HG02642 (cell line): ENCODE data around the gene GNAI2.
"Not testable (repeated sequence)": the region's sequence is repeated elsewhere in the genome, so short reads cannot be mapped to it uniquely, and the experiment has no call there.

ENCODE experiments used
- ATAC-seq: cut with Tn5 transposase; IDR thresholded peaks from one replicate; pipeline ENCODE4 v1.9.1; 2021; ENCODE audit warnings: mild to moderate bottlenecking; ENCODE audit not compliant: unreplicated experiment, poor library complexity

GNAI2 gene

GRCh38 chr3:50260942-50261441 lies 25.0 kb downstream of the GNAI2 start:
- ATAC-seq = no peak

GRCh38 chr3:50261505-50261904 lies 25.5 kb downstream of the GNAI2 start:
- no peak for ATAC-seq

- not testable (repeated sequence) for ATAC-seq
These were observed 26.2 kb downstream of the GNAI2 start for GRCh38 chr3:50262200-50262599.

- no peak for ATAC-seq
These were observed 26.8 kb downstream of the GNAI2 start for GRCh38 chr3:50262778-50263177.

GRCh38 chr3:50263478-50264382 lies 27.7 kb downstream of the GNAI2 start:
- no peak for ATAC-seq

GRCh38 chr3:50264383-50264963 lies 28.5 kb downstream of the GNAI2 start:
- no peak for ATAC-seq

GRCh38 chr3:50264964-50265485 lies 29.0 kb downstream of the GNAI2 start:
- no peak for ATAC-seq

GRCh38 chr3:50265571-50265970 lies 29.6 kb downstream of the GNAI2 start:
- ATAC-seq = no peak

- no peak for ATAC-seq
These were observed 30.0 kb downstream of the GNAI2 start for GRCh38 chr3:50266017-50266416.

- ATAC-seq = no peak
These were observed 30.8 kb downstream of the GNAI2 start for GRCh38 chr3:50266836-50267235.

GRCh38 chr3:50267280-50267913 lies 31.4 kb downstream of the GNAI2 start:
- ATAC-seq = no peak

GRCh38 chr3:50268276-50268675 lies 32.3 kb downstream of the GNAI2 start:
- ATAC-seq = no peak

- ATAC-seq = no peak
These were observed 32.9 kb downstream of the GNAI2 start, which contains the start of gene SEMA3B for GRCh38 chr3:50268703-50269451. Gene SEMA3B, plus strand, starts transcription at chr3:50269147. Its CDS starts 94 bp downstream, at chr3:50269241.

- ATAC-seq = no peak
These were observed 33.5 kb downstream of the GNAI2 start for GRCh38 chr3:50269460-50269859.

- ATAC-seq = no peak
These were observed 34.0 kb downstream of the GNAI2 start for GRCh38 chr3:50269977-50270413.

GRCh38 chr3:50270422-50271224 lies 34.6 kb downstream of the GNAI2 start:
- no peak for ATAC-seq

GRCh38 chr3:50271314-50271936 lies 35.4 kb downstream of the GNAI2 start:
- no peak for ATAC-seq

GRCh38 chr3:50272538-50272910 lies 36.5 kb downstream of the GNAI2 start:
- ATAC-seq = not testable (repeated sequence)
